Astrocyte (in vitro differentiated cells and primary cell): ENCODE measurements around the gene SLC52A3. TPM values are rescaled to one million over a fixed set of nuclear protein-coding genes. Genes with fewer than 3 reads are reported as not detected.

Experiments
- DNase-seq: peaks from one replicate; pipeline ENCODE4 v3.0.0-alpha.2; 2010; ENCODE audit warnings: low read depth
- FAIRE-seq: peaks from 2 replicates; lab custom pipeline; 2011; peaks lifted over from hg19 to GRCh38; lab: Jason Lieb, UNC
- H2AFZ ChIP-seq: 2 replicates; pipeline ENCODE4 v1.6.0; 2012; ENCODE audit warnings: low read depth, low read length, inconsistent platforms
- H3K27ac ChIP-seq: 2 replicates; pipeline ENCODE4 v1.5.1; 2011; ENCODE audit warnings: low read depth, low read length, inconsistent platforms
- H3K27me3 ChIP-seq: 2 replicates; pipeline ENCODE4 v1.6.0; 2011; ENCODE audit warnings: low read length, inconsistent platforms; ENCODE audit not compliant: insufficient read depth
- H3K36me3 ChIP-seq: 2 replicates; pipeline ENCODE4 v1.5.1; 2011; ENCODE audit warnings: low read length, inconsistent platforms; ENCODE audit not compliant: insufficient read depth
- H3K4me1 ChIP-seq: 2 replicates; pipeline ENCODE4 v1.5.1; 2011; ENCODE audit warnings: low read length, inconsistent platforms; ENCODE audit not compliant: insufficient read depth
- H3K4me2 ChIP-seq: 2 replicates; pipeline ENCODE4 v1.6.0; 2012; ENCODE audit warnings: low read length, inconsistent platforms
- H3K4me3 ChIP-seq: 2 replicates; pipeline ENCODE4 v1.5.1; 2011; ENCODE audit warnings: low read depth, mild to moderate bottlenecking, low read length, inconsistent platforms; ENCODE audit not compliant: insufficient read depth
- H3K79me2 ChIP-seq: 2 replicates; pipeline ENCODE4 v1.6.0; 2012; ENCODE audit warnings: mild to moderate bottlenecking, low read length, inconsistent platforms; ENCODE audit not compliant: insufficient read depth
- H3K9ac ChIP-seq: 2 replicates; pipeline ENCODE4 v1.6.0; 2012; ENCODE audit warnings: mild to moderate bottlenecking, low read length, inconsistent platforms
- H3K9me3 ChIP-seq: 2 replicates; pipeline ENCODE4 v1.5.1; 2012; ENCODE audit warnings: low read depth, mild to moderate bottlenecking, low read length, inconsistent platforms; ENCODE audit not compliant: insufficient read depth
- H4K20me1 ChIP-seq: 2 replicates; pipeline ENCODE4 v1.6.0; 2012; ENCODE audit warnings: low read length, inconsistent platforms; ENCODE audit not compliant: insufficient read depth
- H3K27ac Mint-ChIP-seq: one replicate; pipeline ENCODE4 v1.8.0; 2021; ENCODE audit warnings: mild to moderate bottlenecking, mixed read lengths; ENCODE audit not compliant: unreplicated experiment
- H3K27me3 Mint-ChIP-seq: one replicate; pipeline ENCODE4 v1.8.0; 2021; ENCODE audit warnings: low read depth, mixed read lengths; ENCODE audit not compliant: unreplicated experiment
- H3K36me3 Mint-ChIP-seq: one replicate; pipeline ENCODE4 v1.8.0; 2021; ENCODE audit warnings: low read depth, mixed read lengths; ENCODE audit not compliant: unreplicated experiment
- H3K4me1 Mint-ChIP-seq: one replicate; pipeline ENCODE4 v1.8.0; 2021; ENCODE audit warnings: low read depth, mixed read lengths; ENCODE audit not compliant: unreplicated experiment
- H3K4me3 Mint-ChIP-seq: one replicate; pipeline ENCODE4 v1.8.0; 2021; ENCODE audit warnings: mild to moderate bottlenecking, moderate library complexity, mixed read lengths; ENCODE audit not compliant: unreplicated experiment
- H3K9me3 Mint-ChIP-seq: one replicate; pipeline ENCODE4 v1.8.0; 2021; ENCODE audit warnings: mild to moderate bottlenecking, mixed read lengths; ENCODE audit not compliant: unreplicated experiment
- EZH2 ChIP-seq: IDR thresholded peaks from 2 replicates; pipeline ENCODE4 v1.6.1; 2012; ENCODE audit warnings: mild to moderate bottlenecking, low read length, inconsistent platforms; ENCODE audit not compliant: insufficient read depth
- total RNA-seq: library from RNA; stranded (reverse); gene quantifications from 2 replicates; pipeline ENCODE4 v1.2.1, GENCODE V29; 2021
- TF ChIP-seq, protein P1 (sequence below): IDR thresholded peaks from 2 replicates; pipeline ENCODE4 v1.5.1; 2011; ENCODE audit warnings: low read depth, mild to moderate bottlenecking, inconsistent platforms, low read length, moderate library complexity; ENCODE audit not compliant: insufficient read depth

The SLC52A3 gene
- total RNA-seq, 1 donor from 2014 or later, result 0.09 TPM

DNA sequence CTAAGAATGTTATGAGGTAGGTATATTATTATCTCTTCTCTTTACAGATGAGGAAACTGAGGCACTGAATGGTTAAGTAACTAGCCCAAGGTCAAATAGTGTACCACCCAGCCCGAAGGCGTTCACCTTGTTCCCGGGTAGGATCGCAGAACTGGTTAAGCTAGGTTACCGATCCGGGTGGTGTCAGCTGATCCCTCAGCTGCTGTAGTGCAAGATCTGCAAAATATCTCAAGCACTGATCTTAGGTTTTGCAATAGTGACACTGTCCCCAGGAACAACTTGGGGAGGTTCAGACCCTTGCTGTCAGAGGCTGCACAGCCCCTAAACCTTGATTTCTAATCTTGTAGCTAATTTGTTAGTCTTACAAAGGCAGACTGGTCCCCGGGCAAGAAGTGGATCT, 28.1 kb downstream of the SLC52A3 start:
- Histone ChIP-seq H3K9ac (no peak overlapping the region), H3K27ac (no peak overlapping the region), H3K4me2 (no peak overlapping the region), H4K20me1 (no peaks in the 10 kb centered on the region), H3K79me2 (no peaks in the 10 kb centered on the region), H3K4me1 (no peaks in the 10 kb centered on the region), H2AFZ (no peak overlapping the region), H3K4me3 (no peak overlapping the region), H3K27me3 (no peaks in the 10 kb centered on the region), H3K36me3 (no peaks in the 10 kb centered on the region), H3K9me3 (no peaks in the 10 kb centered on the region)
- DNase-seq (no peak), FAIRE-seq (no peak)
- Mint-ChIP-seq H3K36me3 (no peaks in the 10 kb centered on the region), H3K27ac (no peak overlapping the region), H3K27me3 (peaks cover 23% of the 10 kb centered on the region), H3K4me1 (no peaks in the 10 kb centered on the region), H3K9me3 (peaks cover 27% of the 10 kb centered on the region), H3K4me3 (no peak overlapping the region)
- no peak for TF ChIP-seq EZH2
- TF ChIP-seq, protein P1, sequence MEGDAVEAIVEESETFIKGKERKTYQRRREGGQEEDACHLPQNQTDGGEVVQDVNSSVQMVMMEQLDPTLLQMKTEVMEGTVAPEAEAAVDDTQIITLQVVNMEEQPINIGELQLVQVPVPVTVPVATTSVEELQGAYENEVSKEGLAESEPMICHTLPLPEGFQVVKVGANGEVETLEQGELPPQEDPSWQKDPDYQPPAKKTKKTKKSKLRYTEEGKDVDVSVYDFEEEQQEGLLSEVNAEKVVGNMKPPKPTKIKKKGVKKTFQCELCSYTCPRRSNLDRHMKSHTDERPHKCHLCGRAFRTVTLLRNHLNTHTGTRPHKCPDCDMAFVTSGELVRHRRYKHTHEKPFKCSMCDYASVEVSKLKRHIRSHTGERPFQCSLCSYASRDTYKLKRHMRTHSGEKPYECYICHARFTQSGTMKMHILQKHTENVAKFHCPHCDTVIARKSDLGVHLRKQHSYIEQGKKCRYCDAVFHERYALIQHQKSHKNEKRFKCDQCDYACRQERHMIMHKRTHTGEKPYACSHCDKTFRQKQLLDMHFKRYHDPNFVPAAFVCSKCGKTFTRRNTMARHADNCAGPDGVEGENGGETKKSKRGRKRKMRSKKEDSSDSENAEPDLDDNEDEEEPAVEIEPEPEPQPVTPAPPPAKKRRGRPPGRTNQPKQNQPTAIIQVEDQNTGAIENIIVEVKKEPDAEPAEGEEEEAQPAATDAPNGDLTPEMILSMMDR, result no peak

DNA sequence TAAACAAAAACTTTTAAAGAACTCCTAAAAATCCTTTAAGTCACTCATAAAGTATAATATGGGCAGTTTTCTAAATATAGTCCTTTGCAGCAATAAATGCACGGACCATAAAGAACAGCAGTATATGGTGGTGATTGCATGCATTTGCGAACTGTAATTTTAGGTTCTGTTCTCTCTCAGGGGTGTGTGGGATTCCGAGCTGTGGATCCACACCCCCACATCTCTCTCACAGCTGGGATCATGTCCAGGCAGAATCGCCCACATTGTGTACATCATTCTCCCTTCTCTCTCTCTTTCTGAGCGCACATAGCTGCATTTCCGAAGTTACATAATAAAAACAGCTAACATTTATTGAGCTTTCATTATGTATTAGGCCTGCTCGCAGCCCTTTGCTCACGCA, 28.6 kb downstream of the SLC52A3 start:
- FAIRE-seq (no peak), DNase-seq (no peak)
- H3K9ac ChIP-seq, result no peak overlapping the region
- no peaks in the 10 kb centered on the region for H3K4me1 Mint-ChIP-seq
- H3K9me3 Mint-ChIP-seq, result peaks cover 23% of the 10 kb centered on the region
- H3K36me3 ChIP-seq, result no peaks in the 10 kb centered on the region
- TF ChIP-seq, protein P1, result no peak
- no peak for TF ChIP-seq EZH2
- no peaks in the 10 kb centered on the region for H3K79me2 ChIP-seq
- no peak overlapping the region for H3K27ac Mint-ChIP-seq
- no peak overlapping the region for H3K4me2 ChIP-seq
- H3K4me1 ChIP-seq, result no peaks in the 10 kb centered on the region
- no peak overlapping the region for H3K4me3 ChIP-seq
- no peaks in the 10 kb centered on the region for H3K27me3 ChIP-seq
- H3K27me3 Mint-ChIP-seq, result peaks cover 23% of the 10 kb centered on the region
- H3K4me3 Mint-ChIP-seq, result no peak overlapping the region
- no peaks in the 10 kb centered on the region for H3K36me3 Mint-ChIP-seq
- no peaks in the 10 kb centered on the region for H4K20me1 ChIP-seq
- H3K9me3 ChIP-seq, result no peaks in the 10 kb centered on the region
- H2AFZ ChIP-seq, result no peak overlapping the region
- no peak overlapping the region for H3K27ac ChIP-seq

DNA sequence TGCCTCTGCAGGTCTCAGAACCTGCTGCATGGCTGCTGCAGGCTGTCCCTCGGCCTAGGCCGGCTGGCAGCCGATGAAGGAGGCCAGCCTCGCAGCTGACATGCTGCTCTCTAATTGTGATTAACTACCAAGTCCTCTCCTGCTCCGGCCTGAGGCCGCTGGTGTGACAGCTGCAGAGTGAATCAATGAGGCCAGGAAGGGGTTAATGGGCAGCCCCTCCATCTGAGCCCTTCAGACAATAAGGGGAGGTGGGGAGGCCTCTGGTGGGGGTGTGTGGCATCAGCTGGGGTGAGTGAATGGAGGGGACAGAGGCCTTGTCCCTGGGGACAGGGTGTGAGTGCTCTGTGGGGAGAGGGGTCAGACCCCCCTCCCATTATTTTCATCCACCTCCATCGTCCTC, 34.4 kb downstream of the SLC52A3 start:
- H2AFZ ChIP-seq, result no peak overlapping the region
- H3K27ac ChIP-seq, result no peak overlapping the region
- no peaks in the 10 kb centered on the region for H3K36me3 ChIP-seq
- H3K27ac Mint-ChIP-seq, result no peak overlapping the region
- no peak for FAIRE-seq
- H3K27me3 ChIP-seq, result peaks cover 13% of the 10 kb centered on the region
- H3K4me1 ChIP-seq, result no peaks in the 10 kb centered on the region
- no peak overlapping the region for H3K4me3 Mint-ChIP-seq
- no peak for TF ChIP-seq EZH2
- TF ChIP-seq, protein P1, result no peak
- H4K20me1 ChIP-seq, result no peaks in the 10 kb centered on the region
- no peak overlapping the region for H3K4me3 ChIP-seq
- peaks cover 41% of the 10 kb centered on the region for H3K27me3 Mint-ChIP-seq
- H3K4me2 ChIP-seq, result no peak overlapping the region
- H3K36me3 Mint-ChIP-seq, result no peaks in the 10 kb centered on the region
- H3K9me3 ChIP-seq, result no peaks in the 10 kb centered on the region
- H3K9me3 Mint-ChIP-seq, result no peaks in the 10 kb centered on the region
- H3K9ac ChIP-seq, result no peak overlapping the region
- no peak for DNase-seq
- no peaks in the 10 kb centered on the region for H3K79me2 ChIP-seq
- H3K4me1 Mint-ChIP-seq, result no peaks in the 10 kb centered on the region
